GM12873 (cell line): ENCODE data around the gene MGMT.

ENCODE experiments used
- TF ChIP-seq, protein P1 (sequence below): IDR thresholded peaks from 2 replicates; pipeline ENCODE4 v1.5.1; 2012; ENCODE audit warnings: low read depth, mild to moderate bottlenecking, moderate library complexity, low read length, control low read depth; ENCODE audit not compliant: insufficient read depth; ENCODE audit errors: missing control alignments

Gene MGMT

DNA sequence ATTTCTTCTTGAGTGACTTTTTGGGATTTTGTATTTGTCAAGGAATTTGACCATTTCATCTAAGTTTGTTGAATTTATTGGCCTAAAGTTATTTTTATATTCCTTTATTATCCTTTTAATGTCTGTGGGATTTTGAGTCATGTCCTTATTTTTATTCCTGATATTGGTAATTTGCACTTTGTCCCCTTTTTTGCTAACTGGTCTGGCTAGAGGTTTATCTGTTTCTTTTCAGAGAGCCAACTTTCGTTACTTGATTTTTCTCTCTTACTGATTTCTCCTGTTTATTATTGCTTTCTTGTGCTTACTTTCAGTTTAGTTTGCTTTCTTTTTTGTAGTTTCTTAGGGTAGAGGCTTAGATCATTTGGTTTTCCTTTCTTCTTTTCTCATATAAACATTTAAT lies 14.6 kb downstream of the MGMT start:
- TF ChIP-seq, protein P1, sequence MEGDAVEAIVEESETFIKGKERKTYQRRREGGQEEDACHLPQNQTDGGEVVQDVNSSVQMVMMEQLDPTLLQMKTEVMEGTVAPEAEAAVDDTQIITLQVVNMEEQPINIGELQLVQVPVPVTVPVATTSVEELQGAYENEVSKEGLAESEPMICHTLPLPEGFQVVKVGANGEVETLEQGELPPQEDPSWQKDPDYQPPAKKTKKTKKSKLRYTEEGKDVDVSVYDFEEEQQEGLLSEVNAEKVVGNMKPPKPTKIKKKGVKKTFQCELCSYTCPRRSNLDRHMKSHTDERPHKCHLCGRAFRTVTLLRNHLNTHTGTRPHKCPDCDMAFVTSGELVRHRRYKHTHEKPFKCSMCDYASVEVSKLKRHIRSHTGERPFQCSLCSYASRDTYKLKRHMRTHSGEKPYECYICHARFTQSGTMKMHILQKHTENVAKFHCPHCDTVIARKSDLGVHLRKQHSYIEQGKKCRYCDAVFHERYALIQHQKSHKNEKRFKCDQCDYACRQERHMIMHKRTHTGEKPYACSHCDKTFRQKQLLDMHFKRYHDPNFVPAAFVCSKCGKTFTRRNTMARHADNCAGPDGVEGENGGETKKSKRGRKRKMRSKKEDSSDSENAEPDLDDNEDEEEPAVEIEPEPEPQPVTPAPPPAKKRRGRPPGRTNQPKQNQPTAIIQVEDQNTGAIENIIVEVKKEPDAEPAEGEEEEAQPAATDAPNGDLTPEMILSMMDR: no peak

DNA sequence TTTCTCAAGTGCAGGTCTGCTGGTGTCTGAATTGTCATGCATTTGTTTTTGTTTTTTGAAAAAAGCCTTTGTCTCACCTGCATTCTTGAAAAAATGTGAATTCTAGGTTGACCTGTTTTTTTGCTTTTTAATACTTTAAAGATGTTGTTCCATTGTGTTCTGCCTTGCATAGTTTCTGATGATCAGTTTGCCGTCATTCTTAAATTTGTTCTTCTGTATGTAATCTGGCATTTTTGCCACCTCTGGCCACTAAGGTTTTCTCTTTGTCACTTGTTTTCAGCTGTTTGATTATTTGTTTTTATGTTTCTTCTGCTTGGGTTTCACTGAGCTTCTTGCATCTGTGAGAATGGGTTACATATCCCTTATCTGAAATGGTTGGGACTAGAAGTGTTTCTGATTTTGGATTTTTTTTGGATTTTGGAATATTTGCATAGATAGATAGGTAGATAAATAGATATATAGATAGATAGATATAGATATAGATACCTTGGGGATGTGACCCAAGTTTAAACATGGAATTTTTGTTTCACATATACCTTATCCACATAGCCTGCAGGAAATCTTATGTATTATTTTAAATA lies 16.5 kb downstream of the MGMT start:
- TF ChIP-seq, protein P1: no peak

DNA sequence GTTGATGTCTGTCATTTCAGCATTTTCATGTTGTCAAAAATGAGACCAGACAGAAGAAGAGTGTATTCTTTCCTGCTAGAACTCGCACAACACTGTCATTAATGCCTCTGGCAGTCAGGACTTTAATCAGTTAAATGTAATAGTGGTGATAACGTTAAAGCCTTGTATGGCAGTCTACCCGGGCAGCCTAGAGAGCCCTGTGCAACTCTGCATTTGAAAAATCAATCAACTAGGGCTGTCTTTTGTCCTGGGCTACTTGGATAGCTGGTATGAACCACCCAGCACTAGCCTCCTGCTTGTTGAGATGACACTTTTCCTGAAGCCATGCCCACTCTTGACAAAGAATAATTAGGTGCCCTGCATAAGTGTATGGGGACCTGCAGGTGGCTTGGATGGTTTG lies 19.8 kb downstream of the MGMT start:
- TF ChIP-seq, protein P1: no peak

DNA sequence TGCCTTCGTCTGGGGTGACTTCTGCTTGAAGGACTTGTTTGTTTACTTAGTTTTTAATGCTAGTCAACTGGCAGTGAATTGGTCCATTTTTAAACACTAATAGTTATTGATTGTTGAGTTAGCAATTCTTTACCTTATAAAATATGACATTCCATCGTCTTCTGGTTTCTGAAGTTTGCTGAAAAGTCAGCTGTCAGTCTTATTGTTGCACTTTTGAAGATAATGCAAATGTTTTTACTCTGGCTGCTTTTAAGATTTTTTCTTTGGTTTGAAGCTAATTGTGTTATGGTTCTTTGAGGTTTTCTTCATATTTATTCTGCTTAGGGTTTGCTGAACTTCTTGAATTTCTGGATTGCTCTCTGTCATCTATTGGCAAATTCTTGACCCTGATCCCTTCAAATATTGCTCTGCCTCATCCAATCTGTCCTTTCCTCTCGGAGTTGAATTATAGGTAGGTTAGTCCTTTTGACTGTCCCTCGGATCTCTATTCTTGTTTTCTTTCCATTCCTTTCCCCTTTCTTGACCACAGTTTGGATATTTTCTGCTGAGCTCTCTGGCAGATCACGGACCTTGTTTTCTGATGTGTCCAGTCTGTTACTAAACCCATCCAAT lies 24.2 kb downstream of the MGMT start:
- TF ChIP-seq, protein P1: no peak

DNA sequence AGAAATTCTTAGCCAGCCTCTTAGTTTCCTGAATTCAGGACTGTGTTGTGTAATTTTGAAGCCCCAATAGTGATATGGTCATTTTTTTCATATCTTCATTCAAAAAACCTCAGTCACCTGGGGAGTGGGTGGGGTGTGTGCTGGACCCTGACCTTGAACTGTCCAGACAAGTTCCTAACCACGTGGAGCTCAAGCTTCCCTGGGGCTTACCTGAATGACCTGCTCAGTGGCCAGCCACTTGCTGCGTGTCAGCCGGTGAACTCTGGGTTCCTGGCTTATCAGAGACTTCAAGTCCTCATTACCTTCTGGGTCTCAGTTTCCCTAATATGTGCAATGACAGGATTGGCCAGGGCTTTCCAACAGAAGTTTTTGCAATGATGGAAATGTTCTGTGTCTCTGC lies 27.1 kb downstream of the MGMT start:
- TF ChIP-seq, protein P1: no peak

DNA sequence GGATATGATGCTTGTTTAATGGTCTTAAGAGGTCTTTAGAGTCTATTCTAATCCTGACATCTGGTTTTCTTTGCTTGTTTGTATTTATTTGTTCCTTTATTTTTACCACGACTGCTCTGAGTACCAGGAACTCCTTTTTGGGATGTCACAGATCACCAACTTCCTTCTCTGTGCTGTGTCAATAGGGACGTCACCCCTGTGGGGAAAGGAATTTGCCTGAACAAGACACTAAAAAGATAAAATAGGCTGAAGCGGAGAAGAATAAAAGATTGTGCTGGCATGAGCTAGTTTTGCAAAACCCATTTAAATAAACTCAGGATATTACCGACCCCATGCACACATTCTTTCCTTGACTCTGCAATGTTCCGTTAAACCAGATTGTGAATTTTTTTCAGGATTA lies 27.7 kb downstream of the MGMT start:
- TF ChIP-seq, protein P1: no peak

DNA sequence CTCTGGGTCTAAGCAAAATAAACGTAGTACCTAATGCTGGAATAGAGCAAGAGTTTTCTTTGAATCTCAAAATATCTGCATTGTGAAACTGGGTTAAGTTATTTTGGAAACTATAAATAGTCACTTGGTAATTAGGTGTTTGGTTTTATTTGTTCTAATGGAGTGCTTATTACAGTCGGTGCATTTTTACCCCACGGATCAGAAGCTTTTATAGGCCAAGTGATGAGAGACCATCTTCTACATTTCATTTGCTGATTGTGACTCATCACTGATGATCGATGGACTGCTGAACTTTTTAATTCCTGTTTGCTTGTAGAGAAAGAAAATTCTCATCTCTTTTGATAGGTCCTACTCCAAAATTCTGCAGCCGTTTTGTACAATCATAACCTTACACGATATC lies 28.2 kb downstream of the MGMT start:
- TF ChIP-seq, protein P1: no peak

DNA sequence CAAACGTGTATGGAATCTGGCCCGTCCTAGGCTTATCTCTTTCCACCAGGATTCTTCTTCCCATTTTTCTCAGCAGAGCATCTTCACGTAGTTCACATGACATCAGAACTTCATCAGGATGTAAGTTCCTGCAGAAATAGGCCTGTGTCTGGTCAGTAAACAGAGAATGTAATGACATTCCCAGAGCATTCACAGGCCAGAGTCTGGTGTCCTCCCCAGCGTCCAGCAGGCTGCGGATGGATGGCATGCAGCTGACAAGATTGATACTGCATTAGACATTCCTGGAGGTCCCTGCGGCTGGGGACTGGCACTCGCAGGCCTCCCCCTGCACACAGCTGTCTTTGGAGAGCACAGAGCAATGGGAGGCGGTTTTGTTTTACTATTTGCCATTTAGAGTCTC lies 28.7 kb downstream of the MGMT start:
- TF ChIP-seq, protein P1: no peak
